Stimulated activated naive CD4-positive, alpha-beta T cell (primary cell): Measurements from ENCODE around the gene SLC39A5.

ENCODE experiments used
- DNase-seq, 6 experiments: peaks; one replicate each; lab custom pipeline; 2025; lab: John Stamatoyannopoulos, UW

SLC39A5 gene

GRCh38 chr12:56216461-56216860 is 13.4 kb upstream of the SLC39A5 start:
- no peak for DNase-seq

DNA sequence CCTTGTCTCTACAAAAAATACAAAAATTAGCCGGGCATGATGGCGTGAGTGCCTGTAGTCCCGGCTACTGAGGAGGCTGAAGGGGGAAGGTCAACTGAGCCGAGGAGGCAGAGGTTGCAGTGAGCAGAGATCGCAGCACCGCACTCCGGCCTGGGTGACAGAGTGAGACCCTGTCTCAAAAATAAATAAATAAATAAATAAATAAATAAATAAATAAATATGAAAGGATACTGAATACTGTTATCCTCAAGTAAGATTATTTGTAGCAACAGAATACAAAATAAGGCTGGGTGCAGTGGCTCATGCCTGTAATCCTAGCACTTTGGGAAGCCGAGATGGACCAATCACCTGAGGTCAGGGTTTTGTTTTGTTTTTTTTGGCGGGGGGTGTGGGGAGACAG is 10.0 kb upstream of the SLC39A5 start:
- DNase-seq = no peak

GRCh38 chr12:56220611-56221231 is 9.1 kb upstream of the SLC39A5 start:
- DNase-seq = peak in 2 of 6 experiments; percentile 44 to 47

GRCh38 chr12:56221232-56221756 is 8.6 kb upstream of the SLC39A5 start:
- DNase-seq = no peak

GRCh38 chr12:56221757-56222530 is 7.9 kb upstream of the SLC39A5 start, which contains the start of gene RNF41:
RNF41 (minus strand) TSS chr12:56221922; CDS start chr12:56214047, 7,875 bp downstream.
- DNase-seq = peak; percentile 85 to 94 (median 90)

DNA sequence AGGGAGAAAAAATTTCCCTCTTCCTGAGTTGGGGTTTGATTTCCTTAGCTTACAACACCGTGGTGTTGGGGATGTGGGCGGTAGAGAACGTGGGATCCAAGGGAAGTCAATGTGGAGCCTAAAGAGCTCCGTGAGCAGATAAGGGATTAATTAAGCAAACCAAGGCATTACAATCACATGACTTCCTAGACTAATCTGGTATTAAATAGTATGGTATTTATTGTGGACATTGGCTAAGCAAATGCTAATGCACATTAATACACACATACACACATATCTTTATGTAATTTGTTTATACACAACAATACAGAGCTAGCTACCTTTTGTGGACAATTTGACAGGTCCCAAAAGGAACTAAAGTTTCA is 7.3 kb upstream of the SLC39A5 start:
- peak in 1 of 6 experiments; percentile 20 for DNase-seq

- peak in 1 of 6 experiments; percentile 31 for DNase-seq
These were observed 6.2 kb upstream of the SLC39A5 start for GRCh38 chr12:56223571-56224101.

DNA sequence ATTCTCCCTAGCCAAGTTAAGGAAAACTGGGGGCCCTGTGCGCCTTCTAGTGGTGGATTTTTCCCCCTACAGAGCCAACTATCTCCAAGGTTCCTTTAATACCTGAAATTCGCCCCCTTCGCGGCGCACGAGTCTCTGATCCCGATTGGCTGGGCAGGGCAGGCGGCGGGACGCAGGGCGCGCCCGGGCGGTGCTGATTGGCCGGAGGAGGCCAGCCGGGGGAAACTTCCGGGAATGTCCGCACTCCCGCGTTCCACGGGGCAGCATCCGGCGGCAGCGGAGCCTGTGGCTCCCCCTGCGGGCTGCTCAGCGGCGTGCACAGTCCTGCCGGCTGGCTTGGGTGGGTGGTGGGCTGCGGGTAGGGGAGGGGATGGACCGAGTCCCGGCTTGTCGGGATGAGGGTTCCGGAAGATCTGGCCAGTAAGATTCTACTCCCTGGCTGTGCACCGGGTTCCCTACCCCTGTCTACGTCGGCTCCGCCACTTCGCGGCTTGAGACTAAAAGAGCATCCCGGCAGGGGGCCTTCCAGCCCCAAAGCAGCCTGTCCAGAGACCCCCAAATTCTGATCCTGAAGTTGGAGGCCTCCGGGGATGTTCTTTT is 5.6 kb upstream of the SLC39A5 start, which contains the start of gene NABP2:
Gene NABP2 (plus strand): TSS at position 241 of the 600 bp plus-strand sequence. CDS start 515 bp downstream, outside the sequence.
- DNase-seq = peak; percentile 71 to 89 (median 82)

DNA sequence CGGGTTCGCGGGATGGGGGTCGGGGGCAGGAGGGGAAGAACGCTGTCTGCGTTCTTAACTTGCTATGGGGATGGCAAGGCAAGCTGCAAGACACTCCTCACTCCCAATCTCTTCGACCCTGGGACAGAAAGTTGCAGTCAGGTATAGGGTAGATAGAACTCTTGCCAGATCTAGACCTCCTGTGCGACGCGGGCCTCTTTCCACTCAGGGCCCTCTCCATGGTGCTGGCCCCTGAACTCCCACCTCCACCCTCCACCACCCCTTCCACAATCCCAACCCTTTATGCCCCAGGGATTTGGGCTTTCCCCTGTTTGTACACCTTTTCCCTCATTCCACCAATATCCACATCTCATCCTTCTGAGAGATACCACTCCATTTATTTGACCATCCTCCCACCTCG is 4.9 kb upstream of the SLC39A5 start:
- DNase-seq = no peak

DNA sequence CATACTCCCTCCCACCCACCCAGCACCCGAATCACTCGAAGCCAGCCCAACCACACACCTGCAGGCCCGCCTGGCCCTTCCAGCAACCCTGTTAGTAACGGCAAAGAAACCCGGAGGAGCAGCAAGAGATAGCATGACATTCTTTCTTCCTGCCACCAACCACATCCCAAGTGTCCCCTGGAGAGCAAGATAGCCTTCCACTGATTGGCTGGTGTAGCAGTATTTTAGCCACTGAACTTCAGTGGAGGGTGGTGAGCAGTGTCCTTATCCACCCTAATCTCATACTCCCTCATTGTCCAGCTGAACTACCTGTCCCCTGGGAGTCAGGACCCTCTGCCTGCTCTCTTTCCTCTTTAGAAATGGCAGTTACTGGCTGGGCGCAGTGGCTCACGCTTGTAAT is 769 bp upstream of the SLC39A5 start:
- no peak for DNase-seq

GRCh38 chr12:56230432-56231183 is 757 bp downstream of the SLC39A5 start:
- no peak for DNase-seq

- no peak for DNase-seq
These were observed 1.3 kb downstream of the SLC39A5 start for GRCh38 chr12:56231184-56231582.

DNA sequence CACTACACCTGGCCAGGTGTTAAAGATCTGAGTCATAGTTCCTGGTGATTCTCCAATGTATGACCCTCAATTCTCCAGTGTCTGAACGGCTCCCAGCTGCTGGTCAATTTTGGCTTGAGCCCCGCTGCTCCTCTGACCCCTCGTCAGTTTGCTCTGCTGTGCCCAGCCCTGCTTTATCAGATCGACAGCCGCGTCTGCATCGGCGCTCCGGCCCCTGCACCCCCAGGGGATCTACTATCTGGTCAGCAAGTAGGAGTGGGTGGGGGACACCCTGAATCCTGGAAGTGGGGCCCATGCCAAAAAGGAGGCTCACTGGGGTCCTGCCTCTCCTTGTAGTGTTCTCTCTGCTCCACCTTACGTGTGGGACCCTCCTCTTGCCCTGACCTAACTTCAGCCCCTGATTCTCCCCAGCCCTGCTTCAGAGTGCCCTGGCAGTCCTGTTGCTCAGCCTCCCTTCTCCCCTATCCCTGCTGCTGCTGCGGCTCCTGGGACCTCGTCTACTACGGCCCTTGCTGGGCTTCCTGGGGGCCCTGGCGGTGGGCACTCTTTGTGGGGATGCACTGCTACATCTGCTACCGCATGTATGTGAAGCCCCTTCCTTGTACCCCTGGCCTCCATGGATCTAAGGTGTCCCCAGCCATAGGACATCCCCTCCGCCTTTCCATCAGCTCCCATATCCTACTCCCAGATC is 5.0 kb downstream of the SLC39A5 start:
- DNase-seq = no peak

GRCh38 chr12:56236091-56236490 is 6.2 kb downstream of the SLC39A5 start:
- no peak for DNase-seq

DNA sequence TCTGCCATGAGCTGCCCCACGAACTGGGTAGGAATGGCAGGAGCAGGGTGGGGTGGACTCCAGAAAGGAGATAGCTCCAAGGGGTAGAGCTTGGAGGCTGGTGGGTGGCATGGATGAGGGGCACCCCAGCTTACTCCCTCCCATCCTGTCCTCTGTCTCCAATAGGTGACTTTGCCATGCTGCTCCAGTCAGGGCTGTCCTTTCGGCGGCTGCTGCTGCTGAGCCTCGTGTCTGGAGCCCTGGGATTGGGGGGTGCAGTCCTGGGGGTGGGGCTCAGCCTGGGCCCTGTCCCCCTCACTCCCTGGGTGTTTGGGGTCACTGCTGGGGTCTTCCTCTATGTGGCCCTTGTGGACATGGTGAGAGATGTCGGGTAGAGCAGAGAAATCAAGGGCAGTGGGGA is 7.1 kb downstream of the SLC39A5 start:
- DNase-seq = no peak

DNA sequence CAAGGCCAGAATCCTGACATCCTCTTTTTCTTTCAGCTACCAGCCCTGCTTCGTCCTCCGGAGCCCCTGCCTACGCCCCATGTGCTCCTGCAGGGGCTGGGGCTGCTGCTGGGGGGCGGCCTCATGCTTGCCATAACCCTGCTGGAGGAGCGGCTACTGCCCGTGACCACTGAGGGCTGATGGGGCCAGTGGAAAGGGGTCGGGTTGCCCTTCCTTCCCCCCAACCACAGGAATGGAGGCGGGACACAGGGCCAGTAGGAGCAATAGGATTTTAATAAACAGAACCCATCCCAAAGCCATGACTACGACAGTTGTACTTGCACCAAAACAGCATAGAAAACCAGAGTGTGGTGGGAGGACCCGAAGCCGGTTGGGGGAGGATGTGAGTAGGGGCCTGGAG is 7.7 kb downstream of the SLC39A5 start:
- DNase-seq = no peak

DNA sequence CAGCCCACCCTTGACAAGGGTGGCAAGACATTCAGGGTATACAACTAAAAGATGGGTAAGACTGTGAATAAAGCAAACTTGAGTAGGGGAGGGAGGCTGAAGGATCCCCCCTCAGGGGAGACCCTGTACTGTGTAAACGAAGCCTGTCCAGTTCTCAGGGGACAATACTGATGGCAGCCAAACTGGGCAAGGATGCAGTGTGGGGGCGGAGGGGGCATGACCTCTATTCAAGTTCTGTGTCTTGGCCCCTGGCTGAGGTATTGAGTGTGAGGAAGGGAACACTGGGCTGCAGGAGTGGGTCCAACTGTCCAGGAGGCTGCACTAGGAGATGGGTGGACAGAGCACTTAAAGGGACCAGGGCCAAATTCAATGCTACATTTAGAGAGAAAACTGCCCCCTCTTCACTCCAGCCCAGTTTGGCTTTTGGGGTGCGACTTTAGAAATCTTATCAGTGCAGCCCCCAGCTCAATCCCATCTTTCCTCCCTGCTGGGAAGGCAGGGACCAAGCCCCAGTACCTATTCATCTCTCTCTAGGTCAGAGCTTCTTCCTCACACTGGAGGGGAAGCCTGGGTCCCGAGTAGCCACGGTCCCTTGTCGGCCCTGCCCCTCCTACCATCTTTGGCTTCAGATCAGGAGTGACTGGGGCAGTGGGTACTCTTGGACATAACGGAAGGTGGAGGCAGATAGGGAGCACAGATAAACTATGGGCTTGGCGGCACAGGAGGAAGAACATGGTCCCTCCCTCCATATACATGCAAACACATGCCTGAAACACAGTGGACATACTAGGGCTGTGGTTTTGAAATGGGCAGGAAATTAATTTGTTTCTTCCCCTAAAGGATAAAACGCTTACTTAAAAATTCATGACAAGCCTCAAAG is 11.8 kb downstream of the SLC39A5 start:
- DNase-seq = no peak

- DNase-seq = no peak
These were observed 13.1 kb downstream of the SLC39A5 start for GRCh38 chr12:56242986-56243385.

DNA sequence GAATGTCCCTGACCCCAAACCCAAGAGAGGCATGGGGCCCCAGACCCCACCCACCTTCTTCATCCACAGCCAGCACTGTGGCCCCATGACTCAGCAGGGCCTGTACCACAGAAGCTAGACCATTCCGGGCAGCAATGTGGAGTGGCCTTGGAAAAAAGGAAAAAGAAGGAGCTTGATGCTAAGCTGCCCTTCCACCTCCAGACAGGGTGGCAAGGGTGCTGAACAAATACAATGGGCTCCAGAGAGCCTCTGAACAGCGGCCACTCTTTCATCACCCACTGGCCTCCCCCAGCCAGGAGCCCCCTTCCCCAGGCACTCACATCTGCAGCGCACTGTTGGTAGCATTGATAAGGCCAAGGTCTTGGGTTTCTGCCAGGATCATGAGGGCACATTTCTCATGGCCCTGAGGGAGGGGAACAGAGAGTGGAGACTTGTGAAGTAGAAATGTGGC is 13.9 kb downstream of the SLC39A5 start:
- no peak for DNase-seq

- no peak for DNase-seq
These were observed 14.6 kb downstream of the SLC39A5 start for GRCh38 chr12:56244494-56244893.
